Motor neuron (in vitro differentiated cells): Measurements from ENCODE around the gene VEGFC. TPM values are rescaled to one million over a fixed set of nuclear protein-coding genes. Genes with fewer than 3 reads are reported as not detected.

Experiments
- ATAC-seq, 8 experiments: fragments of 200-7000 bp; cut with Tn5 transposase; replicated peaks in 6 of 8; 2 replicates each; pipeline ENCODE4 v1.8.0; 2021; ENCODE audit warnings: mild to moderate bottlenecking in 8 of 8, moderate library complexity in 8 of 8
- H3K27ac ChIP-seq, 2 donors: fragments of 250-450 bp; sonication (Bioruptor Pico); 2 replicates each; pipeline ENCODE4 v1.9.0; 2021; ENCODE audit warnings: antibody characterized with exemption in 2 of 2, mild to moderate bottlenecking in 2 of 2, moderate library complexity in 1 of 2
- H3K4me1 ChIP-seq, 2 donors: fragments of 250-450 bp; sonication (Bioruptor Pico); replicated peaks in 1 of 2; 2 replicates each; pipeline ENCODE4 v1.6.1; 2021; ENCODE audit warnings: antibody characterized with exemption in 2 of 2, mild to moderate bottlenecking in 2 of 2, moderate library complexity in 1 of 2
- H3K4me3 ChIP-seq, 5 donors: fragments of 250-450 bp; sonication (Bioruptor Pico); 2 replicates each; pipeline ENCODE4 v1.9.0; 2021; ENCODE audit warnings: antibody characterized with exemption in 5 of 5, mild to moderate bottlenecking in 5 of 5, moderate library complexity in 4 of 5
- WGBS, 10 experiments: fragments of 450-650 bp; shearing (Covaris generic); methylation state at CpG; one replicate each; pipeline ENCODE4 v1.0.0; 2022; 5-methylcytosine and 5-hydroxymethylcytosine counted together
- in situ Hi-C, 9 experiments: fragments of 400-800 bp; cut with MboI; loops; one replicate each; pipeline ENCODE4 v1.15.0; 2021; ENCODE audit warnings: low sequenced_read_pairs in 9 of 9, low pct_unique_long_range_greater_than_20kb in 2 of 9; ENCODE audit not compliant: unreplicated experiment in 9 of 9
- total RNA-seq, 8 experiments: library from RNA; unstranded; fragments of 300-600 nt; gene quantifications; 2 replicates each; pipeline versions ENCODE4 v1.2.3 to v1.2.4, GENCODE V29; 2022

Gene VEGFC
- total RNA-seq, 8 experiments from 2014 or later: 1.6 to 15.5 (median 2.8) TPM

- Histone ChIP-seq H3K4me3 (no peak overlapping the region), H3K4me1 (no peaks in the 10 kb centered on the region), H3K27ac (no peak overlapping the region)
- ATAC-seq: no peak
- 62 to 97% (median 85%) methylated on average over 2 to 5 of the region's 5 CpGs; no CpG with 5 or more reads in 1 of the 10 experiments for WGBS, 10 experiments
- in situ Hi-C loops: no loop called here
Observed at GRCh38 chr4:176709417-176709816, 83.3 kb downstream of the VEGFC start.

GRCh38 chr4:176708771-176709311, 83.9 kb downstream of the VEGFC start:
- in situ Hi-C loops: no loop called here

GRCh38 chr4:176690716-176691115, 102.0 kb downstream of the VEGFC start:
- WGBS, 10 experiments: 80 to 100% (median 92%) methylated on average over 2 to 5 of the region's 5 CpGs; no CpG with 5 or more reads in 1 of the 10 experiments
- H3K27ac ChIP-seq: no peak overlapping the region
- H3K4me1 ChIP-seq: no peaks in the 10 kb centered on the region
- no peak for ATAC-seq
- in situ Hi-C loops: no loop called here
- no peak overlapping the region for H3K4me3 ChIP-seq

More at GRCh38 chr4:176708771-176709311, 83.9 kb downstream of the VEGFC start:
- peak in 1 of 8 experiments; percentile 22 for ATAC-seq
- Histone ChIP-seq H3K4me1 (no peaks in the 10 kb centered on the region), H3K27ac (no peak overlapping the region), H3K4me3 (no peak overlapping the region)

- ATAC-seq: no peak
- Histone ChIP-seq H3K4me1 (no peaks in the 10 kb centered on the region), H3K4me3 (no peak overlapping the region), H3K27ac (no peak overlapping the region)
- in situ Hi-C loops: no loop called here
- 0 to 100% (median 94%) methylated on average over 1 to 4 of the region's 4 CpGs for WGBS, 10 experiments
Observed at GRCh38 chr4:176680668-176681180, 112.0 kb downstream of the VEGFC start.

- no peak for ATAC-seq
- in situ Hi-C loops: no loop called here
- H3K4me1 ChIP-seq: peaks cover 0 to 9% of the 10 kb centered on the region in 2 donors
- H3K27ac ChIP-seq: no peak overlapping the region
- 0 to 100% (median 98%) methylated on average over 1 to 4 of the region's 4 CpGs; no CpG with 5 or more reads in 2 of the 10 experiments for WGBS, 10 experiments
- H3K4me3 ChIP-seq: no peak overlapping the region
Observed at GRCh38 chr4:176676901-176677300, 115.8 kb downstream of the VEGFC start.

GRCh38 chr4:176675810-176676209, 116.9 kb downstream of the VEGFC start:
- ATAC-seq: peak in 2 of 8 experiments; percentile 25 to 56
- Histone ChIP-seq H3K4me1 (peaks cover 0 to 9% of the 10 kb centered on the region in 2 donors), H3K4me3 (no peak overlapping the region), H3K27ac (no peak overlapping the region)
- WGBS, 10 experiments: 50 to 100% (median 86%) methylated on average over 1 to 3 of the region's 3 CpGs; no CpG with 5 or more reads in 1 of the 10 experiments
- in situ Hi-C loops: no loop called here

GRCh38 chr4:176671532-176671931, 121.2 kb downstream of the VEGFC start:
- no peak overlapping the region for H3K4me3 ChIP-seq
- H3K27ac ChIP-seq: no peak overlapping the region
- WGBS, 10 experiments: 88 to 98% (median 93%) methylated on average over 4 to 9 of the region's 9 CpGs; no CpG with 5 or more reads in 2 of the 10 experiments
- in situ Hi-C loops: no loop called here
- H3K4me1 ChIP-seq: peaks cover 0 to 9% of the 10 kb centered on the region in 2 donors
- no peak for ATAC-seq

- no peak for ATAC-seq
- Histone ChIP-seq H3K4me3 (no peak overlapping the region), H3K27ac (no peak overlapping the region), H3K4me1 (no peaks in the 10 kb centered on the region)
- in situ Hi-C loops: no loop called here
- 0 to 87% (median 71%) methylated on average over 1 to 2 of the region's 2 CpGs; no CpG with 5 or more reads in 1 of the 10 experiments for WGBS, 10 experiments
Observed at GRCh38 chr4:176668324-176668723, 124.4 kb downstream of the VEGFC start.

- 68 to 100% (median 85%) methylated on average over 1 to 4 of the region's 4 CpGs for WGBS, 10 experiments
- ATAC-seq: no peak
- Histone ChIP-seq H3K27ac (no peak overlapping the region), H3K4me1 (no peaks in the 10 kb centered on the region), H3K4me3 (no peak overlapping the region)
- in situ Hi-C loops: no loop called here
Observed at GRCh38 chr4:176664964-176665363, 127.8 kb downstream of the VEGFC start.

GRCh38 chr4:176660561-176660960, 132.2 kb downstream of the VEGFC start:
- in situ Hi-C loops: no loop called here
- Histone ChIP-seq H3K4me3 (no peak overlapping the region), H3K4me1 (no peaks in the 10 kb centered on the region), H3K27ac (no peak overlapping the region)
- peak in 3 of 8 experiments; percentile 22 to 59 (median 23) for ATAC-seq
- 40 to 100% (median 83%) methylated on average over 1 to 5 of the region's 5 CpGs; no CpG with 5 or more reads in 1 of the 10 experiments for WGBS, 10 experiments

GRCh38 chr4:176656108-176656507, 136.6 kb downstream of the VEGFC start:
- no peak overlapping the region for H3K4me3 ChIP-seq
- ATAC-seq: no peak
- H3K27ac ChIP-seq: no peak overlapping the region
- H3K4me1 ChIP-seq: no peaks in the 10 kb centered on the region
- 11 to 100% (median 95%) methylated on average over 1 to 3 of the region's 3 CpGs for WGBS, 10 experiments
- in situ Hi-C loops: no loop called here

- WGBS, 10 experiments: 30 to 100% (median 84%) methylated on average over 1 to 7 of the region's 7 CpGs
- Histone ChIP-seq H3K27ac (no peak overlapping the region), H3K4me1 (no peaks in the 10 kb centered on the region), H3K4me3 (no peak overlapping the region)
- ATAC-seq: no peak
- in situ Hi-C loops: no loop called here
Observed at GRCh38 chr4:176654565-176655216, 138.0 kb downstream of the VEGFC start.

GRCh38 chr4:176653401-176654220, 139.1 kb downstream of the VEGFC start:
- 0 to 78% (median 40%) methylated on average over 1 of the region's 1 CpG; no CpG with 5 or more reads in 7 of the 10 experiments for WGBS, 10 experiments
- Histone ChIP-seq H3K27ac (no peak overlapping the region), H3K4me3 (no peak overlapping the region), H3K4me1 (no peaks in the 10 kb centered on the region)
- in situ Hi-C loops: no loop called here
- peak in 1 of 8 experiments; percentile 27 for ATAC-seq
